H1 (cell line): ENCODE measurements around the gene GAPDH. TPM values are rescaled to one million over a fixed set of nuclear protein-coding genes. Genes with fewer than 3 reads are reported as not detected.

Experiments
- CTCF ChIA-PET: fragments of 300-600 bp; sonication (Branson Sonifier 250); formaldehyde crosslinking; loops from one replicate; lab custom pipeline; 2021; ENCODE audit not compliant: partially characterized antibody; lab: Charles Lee
- POLR2A ChIA-PET: fragments of 300-600 bp; sonication (Branson Sonifier 250); formaldehyde crosslinking; loops from one replicate; lab custom pipeline; 2021; ENCODE audit warnings: inconsistent platforms; ENCODE audit not compliant: partially characterized antibody; lab: Charles Lee
- DNase-seq, 2 experiments: peaks; one replicate each; pipeline versions ENCODE4 v3.0.0 to v3.0.0-alpha.2; 2010 to 2022; ENCODE audit warnings: low spot score in 2 of 2, low read depth in 1 of 2, mixed read lengths in 1 of 2
- FAIRE-seq: peaks from 2 replicates; lab custom pipeline; 2011; peaks lifted over from hg19 to GRCh38; lab: Jason Lieb, UNC
- H2AFZ ChIP-seq: 2 replicates; pipeline ENCODE4 v1.8.1; 2012; ENCODE audit warnings: low read length, inconsistent platforms
- H2AK5ac ChIP-seq: 2 replicates; pipeline ENCODE4 v1.6.1; 2013; ENCODE audit warnings: low read depth, low read length
- H2BK120ac ChIP-seq: replicated peaks from 2 replicates; pipeline ENCODE3; 2013; ENCODE audit warnings: low read depth, low read length, inconsistent platforms
- H2BK12ac ChIP-seq: 2 replicates; pipeline ENCODE4 v1.6.1; 2013; ENCODE audit warnings: low read depth, low read length
- H2BK15ac ChIP-seq: 2 replicates; pipeline ENCODE4 v1.6.1; 2013; ENCODE audit warnings: low read length
- H2BK20ac ChIP-seq: 2 replicates; pipeline ENCODE4 v1.6.1; 2013; ENCODE audit warnings: low read length
- H2BK5ac ChIP-seq: 2 replicates; pipeline ENCODE4 v1.6.1; 2013; ENCODE audit warnings: low read depth, low read length
- H3K14ac ChIP-seq: 2 replicates; pipeline ENCODE4 v1.6.1; 2013; ENCODE audit warnings: inconsistent platforms; ENCODE audit not compliant: insufficient read length
- H3K18ac ChIP-seq: 2 replicates; pipeline ENCODE4 v1.6.1; 2013; ENCODE audit warnings: low read length; ENCODE audit errors: extremely low read depth
- H3K23ac ChIP-seq: 2 replicates; pipeline ENCODE4 v1.6.1; 2013; ENCODE audit warnings: inconsistent platforms; ENCODE audit not compliant: insufficient read length
- H3K23me2 ChIP-seq: 2 replicates; pipeline ENCODE4 v1.6.1; 2013; ENCODE audit warnings: low read depth, low read length
- H3K27ac ChIP-seq: 2 replicates; pipeline ENCODE4 v1.6.1; 2011; ENCODE audit warnings: low read depth, low read length, inconsistent platforms
- H3K27me3 ChIP-seq, 4 experiments: replicated peaks in 1 of 4; 1 replicate in 1 of 4; 2 replicates in 3 of 4; pipeline versions ENCODE4 v1.6.1 to v1.8.1; 2011 to 2013; ENCODE audit warnings: low read length in 3 of 4, mild to moderate bottlenecking in 3 of 4, inconsistent platforms in 2 of 4, mixed read lengths in 2 of 4, moderate library complexity in 1 of 4; ENCODE audit not compliant: control insufficient read depth in 3 of 4, insufficient read depth in 3 of 4; ENCODE audit errors: extremely low read depth in 1 of 4
- H3K36me3 ChIP-seq, 4 experiments: 2 replicates each; pipeline versions ENCODE4 v1.6.1 to v1.8.1; 2011 to 2013; ENCODE audit warnings: mild to moderate bottlenecking in 4 of 4, low read length in 3 of 4, moderate library complexity in 2 of 4, control low read depth in 1 of 4, inconsistent platforms in 1 of 4; ENCODE audit not compliant: insufficient read depth in 4 of 4, control insufficient read depth in 2 of 4
- H3K4ac ChIP-seq: replicated peaks from 2 replicates; pipeline ENCODE3; 2013; ENCODE audit warnings: low read length, low read depth, mixed read lengths, inconsistent platforms; ENCODE audit not compliant: insufficient read length
- H3K4me1 ChIP-seq, 4 experiments: replicated peaks in 1 of 4; 1 replicate in 1 of 4; 2 replicates in 3 of 4; pipeline versions ENCODE4 v1.6.1 to v1.8.1; 2011 to 2013; ENCODE audit warnings: low read length in 3 of 4, inconsistent platforms in 2 of 4, mixed read lengths in 1 of 4; ENCODE audit not compliant: insufficient read depth in 4 of 4, control insufficient read depth in 3 of 4
- H3K4me2 ChIP-seq, 2 experiments: 2 replicates each; pipeline versions ENCODE4 v1.6.1 to v1.8.1; 2011 to 2013; ENCODE audit warnings: low read depth in 2 of 2, low read length in 2 of 2, control low read depth in 1 of 2, inconsistent platforms in 1 of 2, mild to moderate bottlenecking in 1 of 2; ENCODE audit not compliant: insufficient read depth in 1 of 2
- H3K4me3 ChIP-seq, 4 experiments: fragments of 200-600, 300-600 bp in 1 of 4; sonication (generic), shearing (Covaris generic), sonication (Bioruptor Twin) in 1 of 4; 2 replicates each; pipeline versions ENCODE4 v1.5.1 to v1.8.1; 2011 to 2016; ENCODE audit warnings: low read length in 4 of 4, low read depth in 3 of 4, control low read depth in 2 of 4, inconsistent platforms in 2 of 4, mild to moderate bottlenecking in 2 of 4, mixed read lengths in 1 of 4, moderate library complexity in 1 of 4; ENCODE audit not compliant: insufficient read depth in 2 of 4; ENCODE audit errors: extremely low read depth in 1 of 4
- H3K56ac ChIP-seq: replicated peaks from 2 replicates; pipeline ENCODE3; 2013; ENCODE audit warnings: low read depth, mild to moderate bottlenecking, mixed read lengths, low read length, inconsistent platforms; ENCODE audit not compliant: insufficient read length
- H3K79me1 ChIP-seq: 2 replicates; pipeline ENCODE4 v1.6.1; 2013; ENCODE audit warnings: low read depth, low read length, control low read depth
- H3K79me2 ChIP-seq, 2 experiments: 2 replicates each; pipeline versions ENCODE4 v1.6.1 to v1.8.1; 2012 to 2013; ENCODE audit warnings: low read length in 2 of 2, mild to moderate bottlenecking in 2 of 2, inconsistent platforms in 1 of 2; ENCODE audit not compliant: insufficient read depth in 2 of 2, control insufficient read depth in 1 of 2
- H3K9ac ChIP-seq, 4 experiments: replicated peaks in 1 of 4; 1 replicate in 1 of 4; 2 replicates in 3 of 4; pipeline versions ENCODE4 v1.6.1 to v1.8.1; 2011 to 2013; ENCODE audit warnings: low read depth in 3 of 4, low read length in 3 of 4, control low read depth in 2 of 4, mild to moderate bottlenecking in 2 of 4, moderate library complexity in 2 of 4, inconsistent platforms in 1 of 4; ENCODE audit errors: extremely low read depth in 1 of 4
- H3K9me3 ChIP-seq, 2 experiments: 2 replicates each; pipeline versions ENCODE4 v1.6.1 to v1.8.1; 2012 to 2013; ENCODE audit warnings: mild to moderate bottlenecking in 2 of 2, moderate library complexity in 2 of 2, control low read depth in 1 of 2, inconsistent platforms in 1 of 2, low read depth in 1 of 2, low read length in 1 of 2, mixed read lengths in 1 of 2; ENCODE audit not compliant: insufficient read depth in 2 of 2
- H4K20me1 ChIP-seq, 2 experiments: replicated peaks in 1 of 2; 2 replicates each; pipeline versions ENCODE3 to v1.8.1; 2011 to 2013; ENCODE audit warnings: inconsistent platforms in 2 of 2, low read length in 2 of 2, mild to moderate bottlenecking in 1 of 2; ENCODE audit not compliant: insufficient read depth in 2 of 2, control insufficient read depth in 1 of 2
- H4K5ac ChIP-seq: 2 replicates; pipeline ENCODE4 v1.6.1; 2013; ENCODE audit warnings: low read length, low read depth, mixed read lengths, inconsistent platforms; ENCODE audit not compliant: insufficient read length
- H4K8ac ChIP-seq: 2 replicates; pipeline ENCODE4 v1.8.0; 2013; ENCODE audit warnings: mild to moderate bottlenecking, moderate library complexity, low read length, inconsistent platforms; ENCODE audit not compliant: insufficient read depth; ENCODE audit errors: extremely low read depth
- H4K91ac ChIP-seq: replicated peaks from 2 replicates; pipeline ENCODE3; 2013; ENCODE audit warnings: low read length, mixed read lengths, inconsistent platforms; ENCODE audit not compliant: insufficient read length
- POLR2AphosphoS5 ChIP-seq: IDR thresholded peaks from 2 replicates; pipeline ENCODE4 v1.6.1; 2011; ENCODE audit warnings: low read depth, low read length
- RFX5 ChIP-seq: IDR thresholded peaks from 2 replicates; pipeline ENCODE4 v1.6.1; 2011; ENCODE audit warnings: low read depth, low read length, improper control_type of control experiment, borderline replicate concordance
- WGBS, 2 experiments: shearing (Covaris generic) in 1 of 2; methylation state at CpG; one replicate each; pipeline versions ENCODE4 v1.1.6 to v1.1.7; 2013 to 2015; ENCODE audit warnings: low lambda C conversion rate in 2 of 2, mixed read lengths in 2 of 2, inconsistent platforms in 1 of 2, low coverage in 1 of 2, missing lambda C conversion rate in 1 of 2; ENCODE audit not compliant: insufficient replicate concordance in 2 of 2, insufficient coverage in 1 of 2, insufficient read length in 1 of 2; ENCODE audit errors: extremely low coverage in 1 of 2, missing lambda C conversion rate in 1 of 2; 5-methylcytosine and 5-hydroxymethylcytosine counted together
- polyA plus RNA-seq, 7 experiments: library from polyadenylated mRNA; depleted of rRNA in 3 of 7; stranded (reverse) in 5 of 7; unstranded in 2 of 7; fragments of >200 nt in 5 of 7; fragments of 200-250 nt in 2 of 7; gene quantifications; 1 replicate in 5 of 7; 2 replicates in 1 of 7; 4 replicates in 1 of 7; pipeline versions ENCODE4 v1.2.1 to v1.2.3, GENCODE V29; 2011 to 2013; ENCODE audit warnings: missing spikeins in 2 of 7, mixed read lengths in 2 of 7
- total RNA-seq: library from RNA; stranded (reverse); fragmentation: NEBNext Ultra II Directional; extraction: Animal tissue kit (Norgen Biotek cat#: 25700); gene quantifications from 2 replicates; pipeline ENCODE4 v1.2.1, GENCODE V29; 2021
- TF ChIP-seq, protein P1 (sequence below): IDR thresholded peaks from 2 replicates; pipeline ENCODE4 v1.6.1; 2011; ENCODE audit warnings: low read depth, mild to moderate bottlenecking, low read length; ENCODE audit not compliant: insufficient read depth

Gene GAPDH
- total and polyA plus RNA-seq, 2 of the 8 experiments (the other 6 are each of a cell fraction or from before 2014, with no cell fraction given) = 5,175 to 15,878 TPM

DNA sequence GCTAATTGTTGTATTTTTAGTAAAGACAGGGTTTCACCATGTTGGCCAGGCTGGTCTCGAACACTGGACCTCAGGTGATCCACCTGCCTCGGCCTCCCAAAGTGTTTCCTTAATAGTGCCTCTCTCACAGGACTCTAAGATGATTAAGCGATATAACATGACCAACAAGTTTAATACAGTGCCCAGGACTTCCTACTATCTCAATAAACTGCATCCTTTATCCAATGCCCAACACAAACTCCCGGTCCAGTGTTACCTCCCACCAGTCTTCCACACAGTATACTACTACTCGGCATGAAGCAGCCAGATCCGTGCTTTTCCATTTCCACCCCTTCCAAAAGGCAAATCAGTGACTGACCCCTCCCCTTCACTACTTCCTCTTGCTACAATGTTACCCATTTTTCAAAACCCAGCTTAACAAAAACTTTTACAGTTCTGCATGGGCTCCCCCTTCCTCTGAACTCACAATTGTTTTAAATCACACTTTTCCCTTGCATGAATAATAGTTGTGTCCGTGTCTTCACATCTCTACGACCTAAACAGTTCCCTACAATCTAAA is 32.9 kb downstream of the GAPDH start:
- CTCF ChIA-PET = interaction anchor here (1.0 to 24.5 kb wide), 11 partner anchors 10 to 290 kb away, joined by 3 to 462 read pairs (median 3); partner anchors contain the start of genes GAPDH and IFFO1

More for the DNA sequence above, 32.9 kb downstream of the GAPDH start:
- FAIRE-seq = no peak
- no peak overlapping the region for H2AK5ac ChIP-seq
- no peak overlapping the region for H3K56ac ChIP-seq
- H3K27me3 ChIP-seq = no peaks in the 10 kb centered on the region
- no peak overlapping the region for H2AFZ ChIP-seq
- no peak overlapping the region for H4K91ac ChIP-seq
- peaks cover 0 to 24% of the 10 kb centered on the region in 2 experiments; a peak in 2 of 4 replicates for H3K79me2 ChIP-seq
- H2BK12ac ChIP-seq = no peak overlapping the region
- H3K9ac ChIP-seq = peak overlapping the region in 1 of 4 experiments; percentile 83; a peak in 3 of 7 replicates
- H2BK15ac ChIP-seq = no peak overlapping the region
- TF ChIP-seq POLR2AphosphoS5 (no peak), RFX5 (no peak)
- TF ChIP-seq, protein P1, sequence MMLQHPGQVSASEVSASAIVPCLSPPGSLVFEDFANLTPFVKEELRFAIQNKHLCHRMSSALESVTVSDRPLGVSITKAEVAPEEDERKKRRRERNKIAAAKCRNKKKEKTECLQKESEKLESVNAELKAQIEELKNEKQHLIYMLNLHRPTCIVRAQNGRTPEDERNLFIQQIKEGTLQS = no peak
- DNase-seq = no peak
- H2BK5ac ChIP-seq = no peak overlapping the region
- no peak overlapping the region for H3K4ac ChIP-seq
- H3K23me2 ChIP-seq = peaks cover 4% of the 10 kb centered on the region
- H2BK120ac ChIP-seq = no peak overlapping the region
- H3K14ac ChIP-seq = no peak overlapping the region
- H4K8ac ChIP-seq = no peak overlapping the region
- no peak overlapping the region for H3K18ac ChIP-seq
- H3K36me3 ChIP-seq = peaks cover 31 to 49% (median 40%) of the 10 kb centered on the region in 4 experiments
- H3K4me1 ChIP-seq = peaks cover 0 to 8% (median 4%) of the 10 kb centered on the region in 4 experiments; a peak in 5 of 7 replicates
- 57% methylated on average over 8 of the region's 8 CpGs; no CpG with 5 or more reads in 1 of the 2 experiments for WGBS, 2 experiments
- H4K20me1 ChIP-seq = peaks cover 3 to 9% of the 10 kb centered on the region in 2 experiments
- no peak overlapping the region for H3K27ac ChIP-seq
- H4K5ac ChIP-seq = no peak overlapping the region
- no peaks in the 10 kb centered on the region for H3K9me3 ChIP-seq
- peak overlapping the region; percentile 62 to 93 (median 92) for H3K4me3 ChIP-seq
- POLR2A ChIA-PET = interaction anchor here (0.7 to 24.2 kb wide), 11 partner anchors 11 to 306 kb away, joined by 3 to 665 read pairs (median 4); partner anchors contain the start of genes GAPDH, IFFO1, SPSB2 and VAMP1
- no peak overlapping the region for H3K23ac ChIP-seq
- H3K79me1 ChIP-seq = no peaks in the 10 kb centered on the region; the same call in 1 of the 2 replicates
- H3K4me2 ChIP-seq = peak overlapping the region; percentile 53 to 85
- no peak overlapping the region for H2BK20ac ChIP-seq
